DOHH2 (cell line): ENCODE data around the gene MGLL.

Experiments
- H3F3A ChIP-seq: fragments of 200-600 bp; sonication (generic), shearing (Covaris generic); 2 replicates; pipeline ENCODE4 v1.6.0; 2016; ENCODE audit warnings: antibody characterized with exemption, mild to moderate bottlenecking; ENCODE audit not compliant: control insufficient read depth, insufficient read depth
- H3K27ac ChIP-seq: fragments of 200-600 bp; sonication (generic); 2 replicates; pipeline ENCODE4 v1.5.1; 2014; ENCODE audit warnings: low read depth, mild to moderate bottlenecking, low read length, moderate library complexity
- H3K27me3 ChIP-seq: fragments of 200-600 bp; sonication (generic); 2 replicates; pipeline ENCODE4 v1.6.1; 2014; ENCODE audit warnings: mild to moderate bottlenecking, low read length, mixed read lengths; ENCODE audit not compliant: control insufficient read depth
- H3K36me3 ChIP-seq: fragments of 200-600 bp; sonication (generic); 2 replicates; pipeline ENCODE4 v1.6.1; 2014; ENCODE audit warnings: mild to moderate bottlenecking, low read length, moderate library complexity, mixed read lengths; ENCODE audit not compliant: control insufficient read depth
- H3K4me1 ChIP-seq: fragments of 200-600 bp; sonication (generic); 2 replicates; pipeline ENCODE4 v1.6.1; 2014; ENCODE audit warnings: mild to moderate bottlenecking, low read length, mixed read lengths; ENCODE audit not compliant: control insufficient read depth
- H3K4me2 ChIP-seq: fragments of 200-600 bp; sonication (generic); 2 replicates; pipeline ENCODE4 v1.6.0; 2014; ENCODE audit warnings: mild to moderate bottlenecking, low read length, moderate library complexity
- H3K4me3 ChIP-seq: fragments of 200-600 bp; sonication (generic); 2 replicates; pipeline ENCODE4 v1.5.1; 2014; ENCODE audit warnings: mild to moderate bottlenecking, low read length, mixed read lengths
- H3K79me2 ChIP-seq: fragments of 200-600 bp; sonication (generic); 2 replicates; pipeline ENCODE4 v1.6.1; 2014; ENCODE audit warnings: mild to moderate bottlenecking, low read length, mixed read lengths; ENCODE audit not compliant: control insufficient read depth
- H3K9me2 ChIP-seq: fragments of 200-600 bp; sonication (generic); replicated peaks from 2 replicates; pipeline ENCODE4 v1.6.1; 2014; ENCODE audit warnings: mild to moderate bottlenecking, low read length, mixed read lengths; ENCODE audit not compliant: control insufficient read depth
- H3K9me3 ChIP-seq: fragments of 200-600 bp; sonication (generic); 2 replicates; pipeline ENCODE4 v1.6.1; 2014; ENCODE audit warnings: antibody characterized with exemption, low read length, mixed read lengths; ENCODE audit not compliant: control insufficient read depth, insufficient read depth
- H4K20me1 ChIP-seq: fragments of 200-600 bp; sonication (generic); 2 replicates; pipeline ENCODE4 v1.6.0; 2014; ENCODE audit warnings: low read depth, mild to moderate bottlenecking, antibody characterized with exemption, low read length, moderate library complexity; ENCODE audit not compliant: control insufficient read depth, insufficient read depth
- EZH2phosphoT487 ChIP-seq: fragments of 200-600 bp; sonication (generic); IDR thresholded peaks from 2 replicates; pipeline ENCODE4 v1.6.1; 2017; ENCODE audit warnings: borderline replicate concordance, mild to moderate bottlenecking, antibody characterized with exemption, low read length, moderate library complexity, mixed read lengths
- TF ChIP-seq, protein P1 (sequence below): fragments of 200-600 bp; sonication (generic); IDR thresholded peaks from one replicate; pipeline ENCODE4 v1.5.1; 2014; ENCODE audit warnings: antibody characterized with exemption, mild to moderate bottlenecking, low read depth, low read length; ENCODE audit not compliant: poor library complexity, severe bottlenecking

Gene MGLL

DNA sequence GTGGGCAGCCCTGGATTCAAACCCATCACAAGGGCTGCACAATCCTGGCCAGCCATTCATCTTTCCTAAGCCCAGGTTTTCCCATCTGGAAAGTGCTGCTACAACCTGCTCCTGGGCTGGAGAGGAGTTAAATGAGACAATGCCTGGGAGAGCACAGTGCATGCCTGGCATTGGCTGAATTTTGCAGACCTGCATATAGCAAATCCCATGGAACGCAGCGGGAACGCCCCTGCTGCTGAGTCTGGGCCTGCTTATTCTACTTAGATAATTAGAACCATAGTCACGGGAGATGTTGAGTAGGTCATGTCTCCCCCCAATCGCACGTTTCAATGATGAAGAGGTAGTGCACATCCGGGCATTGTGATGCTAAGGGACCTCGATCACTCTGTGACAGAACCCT is 102.9 kb downstream of the MGLL start:
- Histone ChIP-seq H4K20me1 (no peaks in the 10 kb centered on the region), H3K4me3 (no peak overlapping the region), H3F3A (no peaks in the 10 kb centered on the region), H3K9me3 (no peaks in the 10 kb centered on the region), H3K27me3 (no peaks in the 10 kb centered on the region; the same call in 1 of the 2 replicates), H3K79me2 (no peaks in the 10 kb centered on the region), H3K36me3 (no peaks in the 10 kb centered on the region), H3K9me2 (no peaks in the 10 kb centered on the region), H3K27ac (no peak overlapping the region), H3K4me2 (no peak overlapping the region), H3K4me1 (no peaks in the 10 kb centered on the region)
- TF ChIP-seq, protein P1, sequence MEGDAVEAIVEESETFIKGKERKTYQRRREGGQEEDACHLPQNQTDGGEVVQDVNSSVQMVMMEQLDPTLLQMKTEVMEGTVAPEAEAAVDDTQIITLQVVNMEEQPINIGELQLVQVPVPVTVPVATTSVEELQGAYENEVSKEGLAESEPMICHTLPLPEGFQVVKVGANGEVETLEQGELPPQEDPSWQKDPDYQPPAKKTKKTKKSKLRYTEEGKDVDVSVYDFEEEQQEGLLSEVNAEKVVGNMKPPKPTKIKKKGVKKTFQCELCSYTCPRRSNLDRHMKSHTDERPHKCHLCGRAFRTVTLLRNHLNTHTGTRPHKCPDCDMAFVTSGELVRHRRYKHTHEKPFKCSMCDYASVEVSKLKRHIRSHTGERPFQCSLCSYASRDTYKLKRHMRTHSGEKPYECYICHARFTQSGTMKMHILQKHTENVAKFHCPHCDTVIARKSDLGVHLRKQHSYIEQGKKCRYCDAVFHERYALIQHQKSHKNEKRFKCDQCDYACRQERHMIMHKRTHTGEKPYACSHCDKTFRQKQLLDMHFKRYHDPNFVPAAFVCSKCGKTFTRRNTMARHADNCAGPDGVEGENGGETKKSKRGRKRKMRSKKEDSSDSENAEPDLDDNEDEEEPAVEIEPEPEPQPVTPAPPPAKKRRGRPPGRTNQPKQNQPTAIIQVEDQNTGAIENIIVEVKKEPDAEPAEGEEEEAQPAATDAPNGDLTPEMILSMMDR = no peak
- TF ChIP-seq EZH2phosphoT487 = no peak

DNA sequence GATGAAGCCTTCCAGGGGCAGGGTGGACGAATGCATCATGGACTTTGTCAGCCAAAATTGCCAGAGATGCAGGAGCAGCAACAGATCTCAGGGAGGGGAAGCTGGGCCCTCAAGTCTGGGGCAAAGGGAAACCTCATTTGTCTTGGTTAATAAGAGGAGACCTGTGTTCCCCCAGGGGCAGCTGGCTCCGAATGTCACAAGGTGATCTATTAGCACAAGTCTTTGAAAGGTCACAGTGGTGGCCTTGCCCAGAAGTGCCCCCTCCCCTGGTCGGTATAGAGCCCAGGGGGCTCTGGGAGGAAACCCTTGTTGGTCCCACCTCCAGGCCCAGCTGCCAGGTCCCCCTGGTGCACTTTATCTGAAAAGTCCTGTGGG is 103.4 kb downstream of the MGLL start:
- Histone ChIP-seq H3K4me1 (no peaks in the 10 kb centered on the region), H3K4me2 (no peak overlapping the region), H3K27me3 (no peaks in the 10 kb centered on the region; the same call in 1 of the 2 replicates)

DNA sequence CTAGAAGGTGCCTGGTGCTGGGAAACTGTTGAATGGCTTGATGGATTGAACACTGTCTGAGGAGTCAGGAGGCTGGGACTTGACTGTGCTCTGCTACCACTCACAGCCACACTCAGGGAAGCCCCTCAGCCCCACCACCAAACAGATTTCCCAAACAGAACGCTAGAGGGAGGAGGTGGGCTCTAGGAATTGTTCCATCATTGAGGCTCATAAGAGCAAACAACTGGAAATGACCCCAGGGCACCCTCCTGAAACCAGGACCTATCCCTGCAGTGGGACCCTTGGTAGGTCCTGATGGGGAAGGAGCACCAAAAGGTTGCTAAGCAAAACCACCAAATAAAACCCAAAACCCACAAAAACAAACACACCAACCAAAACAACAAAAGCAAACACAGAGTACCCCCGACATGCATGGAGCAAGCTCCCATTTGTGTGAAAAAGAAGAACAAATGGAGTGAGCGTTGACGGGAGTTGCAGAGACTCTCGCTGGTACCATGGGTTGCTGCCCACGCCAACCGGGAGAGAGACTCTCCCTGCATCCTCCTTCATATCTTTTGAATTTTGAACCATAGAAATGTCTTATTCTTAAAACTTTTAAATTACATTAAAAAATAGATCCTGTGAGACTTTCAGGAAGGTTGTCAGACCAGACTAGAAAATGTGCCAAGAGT is 103.9 kb downstream of the MGLL start:
- Histone ChIP-seq H3K27ac (no peak overlapping the region), H3K27me3 (no peaks in the 10 kb centered on the region; the same call in 1 of the 2 replicates), H3K9me2 (no peaks in the 10 kb centered on the region), H3K4me1 (no peaks in the 10 kb centered on the region), H3K4me2 (no peak overlapping the region), H3K79me2 (no peaks in the 10 kb centered on the region), H3K4me3 (no peak overlapping the region), H4K20me1 (no peaks in the 10 kb centered on the region), H3K36me3 (no peaks in the 10 kb centered on the region), H3K9me3 (no peaks in the 10 kb centered on the region), H3F3A (no peaks in the 10 kb centered on the region)
- no peak for TF ChIP-seq EZH2phosphoT487

More for the DNA sequence above, 103.4 kb downstream of the MGLL start:
- no peaks in the 10 kb centered on the region for H4K20me1 ChIP-seq
- no peak overlapping the region for H3K27ac ChIP-seq
- no peaks in the 10 kb centered on the region for H3K9me2 ChIP-seq
- TF ChIP-seq, protein P1 = no peak
- TF ChIP-seq EZH2phosphoT487 = no peak
- H3K4me3 ChIP-seq = no peak overlapping the region
- no peaks in the 10 kb centered on the region for H3F3A ChIP-seq
- no peaks in the 10 kb centered on the region for H3K9me3 ChIP-seq
- H3K79me2 ChIP-seq = no peaks in the 10 kb centered on the region
- H3K36me3 ChIP-seq = no peaks in the 10 kb centered on the region
